ENCODE results near the gene FHAD1.

Gene FHAD1

GRCh38 chr1:15439325-15439724 is 192.3 kb downstream of the FHAD1 start:
- DNase-seq (ENCODE audit: low spot score), result no peak

- no peak for DNase-seq (ENCODE audit: low spot score)
Observed at GRCh38 chr1:15440357-15440756, 193.3 kb downstream of the FHAD1 start.

- no peak for DNase-seq (ENCODE audit: low spot score)
Observed at GRCh38 chr1:15441247-15441646, 194.2 kb downstream of the FHAD1 start.

GRCh38 chr1:15442119-15442518 is 195.1 kb downstream of the FHAD1 start:
- DNase-seq (ENCODE audit: low spot score), result no peak

- no peak for DNase-seq (ENCODE audit: low spot score)
Observed at GRCh38 chr1:15442759-15443158, 195.7 kb downstream of the FHAD1 start.

GRCh38 chr1:15443281-15443680 is 196.3 kb downstream of the FHAD1 start:
- DNase-seq (ENCODE audit: low spot score), result no peak

- DNase-seq (ENCODE audit: low spot score), result no peak
Observed at GRCh38 chr1:15444468-15445389, 197.7 kb downstream of the FHAD1 start.

GRCh38 chr1:15445390-15446122 is 198.5 kb downstream of the FHAD1 start:
- DNase-seq (ENCODE audit: low spot score), result no peak

GRCh38 chr1:15446212-15446611 is 199.2 kb downstream of the FHAD1 start:
- DNase-seq (ENCODE audit: low spot score), result no peak
